Peyer's patch (tissue), 4 donors: ENCODE results near the gene PTPN4. TPM values are rescaled to one million over a fixed set of nuclear protein-coding genes. Genes with fewer than 3 reads are reported as not detected.

Experiments
- DNase-seq, 3 donors: peaks; one replicate each; pipeline ENCODE4 v3.0.0-alpha.2; 2017 to 2019
- H3K27ac ChIP-seq, 4 donors: fragments of 200-600 bp; sonication (generic); one replicate each; pipeline ENCODE4 v1.5.1; 2016 to 2019
- H3K27me3 ChIP-seq, 2 donors: fragments of 200-600 bp; sonication (generic); one replicate each; pipeline ENCODE4 v1.5.1; 2019
- H3K36me3 ChIP-seq, 3 donors: fragments of 200-600 bp; sonication (generic); one replicate each; pipeline ENCODE4 v1.5.1; 2016 to 2019
- H3K4me1 ChIP-seq, 4 donors: fragments of 200-600 bp; sonication (generic); one replicate each; pipeline ENCODE4 v1.5.1; 2016 to 2019
- H3K4me3 ChIP-seq, 4 donors: fragments of 200-600 bp; sonication (generic); 1 replicate in 3 of 4; 2 replicates in 1 of 4; pipeline ENCODE4 v1.5.1; 2016 to 2019; ENCODE audit warnings: mild to moderate bottlenecking in 1 of 4
- H3K9me3 ChIP-seq, 4 donors: fragments of 200-600 bp; sonication (generic); one replicate each; pipeline ENCODE4 v1.5.1; 2016 to 2019; ENCODE audit warnings: mild to moderate bottlenecking in 1 of 4
- POLR2A ChIP-seq, 2 donors: fragments of 450-650 bp; IDR thresholded peaks; one replicate each; pipeline ENCODE4 v1.5.1; 2017; ENCODE audit warnings: antibody characterized with exemption in 2 of 2, mild to moderate bottlenecking in 2 of 2, moderate library complexity in 2 of 2
- total RNA-seq, 4 donors: library from RNA; depleted of rRNA; stranded (reverse); fragments of >200 nt; gene quantifications; one replicate each; pipeline ENCODE4 v1.1.0, GENCODE V29; 2016
- TF ChIP-seq, protein P1 (sequence below), 6 experiments: fragments of 450-650 bp in 4 of 6; fragments of 200-600 bp in 2 of 6; sonication (generic) in 1 of 6; IDR thresholded peaks; one replicate each; pipeline ENCODE4 v1.5.1; 2017 to 2019; ENCODE audit warnings: antibody characterized with exemption in 6 of 6, mild to moderate bottlenecking in 3 of 6, moderate library complexity in 1 of 6

The PTPN4 gene
- total RNA-seq, 4 donors from 2014 or later: 33.1 to 86.6 (median 43.5) TPM

DNA sequence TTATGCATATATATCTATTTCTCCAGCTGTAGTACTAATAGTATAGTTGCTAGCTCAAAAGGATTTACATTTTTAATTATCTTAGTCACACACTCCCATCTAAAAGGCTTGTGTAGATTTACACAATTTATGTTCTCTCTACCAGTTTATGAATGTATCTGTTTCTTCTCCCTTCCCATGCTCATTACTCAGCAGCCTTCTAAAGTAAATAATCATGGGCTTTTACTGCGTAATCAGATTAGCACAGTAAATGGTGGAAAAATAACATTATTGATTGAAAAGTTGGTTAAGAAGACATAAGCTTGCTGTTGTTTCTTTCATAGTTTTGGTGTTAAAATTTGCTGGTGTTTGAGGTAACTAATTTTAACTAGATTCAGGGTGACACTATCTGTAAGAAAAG, 81.8 kb downstream of the PTPN4 start:
- Histone ChIP-seq H3K27me3 (no peaks in the 10 kb centered on the region), H3K4me3 (no peak overlapping the region), H3K36me3 (no peaks in the 10 kb centered on the region), H3K27ac (no peak overlapping the region), H3K9me3 (no peaks in the 10 kb centered on the region), H3K4me1 (no peaks in the 10 kb centered on the region)
- no peak for DNase-seq
- no peak for TF ChIP-seq POLR2A (IDR thresholded peaks at IDR 0.05)
- TF ChIP-seq, protein P1, sequence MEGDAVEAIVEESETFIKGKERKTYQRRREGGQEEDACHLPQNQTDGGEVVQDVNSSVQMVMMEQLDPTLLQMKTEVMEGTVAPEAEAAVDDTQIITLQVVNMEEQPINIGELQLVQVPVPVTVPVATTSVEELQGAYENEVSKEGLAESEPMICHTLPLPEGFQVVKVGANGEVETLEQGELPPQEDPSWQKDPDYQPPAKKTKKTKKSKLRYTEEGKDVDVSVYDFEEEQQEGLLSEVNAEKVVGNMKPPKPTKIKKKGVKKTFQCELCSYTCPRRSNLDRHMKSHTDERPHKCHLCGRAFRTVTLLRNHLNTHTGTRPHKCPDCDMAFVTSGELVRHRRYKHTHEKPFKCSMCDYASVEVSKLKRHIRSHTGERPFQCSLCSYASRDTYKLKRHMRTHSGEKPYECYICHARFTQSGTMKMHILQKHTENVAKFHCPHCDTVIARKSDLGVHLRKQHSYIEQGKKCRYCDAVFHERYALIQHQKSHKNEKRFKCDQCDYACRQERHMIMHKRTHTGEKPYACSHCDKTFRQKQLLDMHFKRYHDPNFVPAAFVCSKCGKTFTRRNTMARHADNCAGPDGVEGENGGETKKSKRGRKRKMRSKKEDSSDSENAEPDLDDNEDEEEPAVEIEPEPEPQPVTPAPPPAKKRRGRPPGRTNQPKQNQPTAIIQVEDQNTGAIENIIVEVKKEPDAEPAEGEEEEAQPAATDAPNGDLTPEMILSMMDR (IDR thresholded peaks at IDR 0.05): no peak

DNA sequence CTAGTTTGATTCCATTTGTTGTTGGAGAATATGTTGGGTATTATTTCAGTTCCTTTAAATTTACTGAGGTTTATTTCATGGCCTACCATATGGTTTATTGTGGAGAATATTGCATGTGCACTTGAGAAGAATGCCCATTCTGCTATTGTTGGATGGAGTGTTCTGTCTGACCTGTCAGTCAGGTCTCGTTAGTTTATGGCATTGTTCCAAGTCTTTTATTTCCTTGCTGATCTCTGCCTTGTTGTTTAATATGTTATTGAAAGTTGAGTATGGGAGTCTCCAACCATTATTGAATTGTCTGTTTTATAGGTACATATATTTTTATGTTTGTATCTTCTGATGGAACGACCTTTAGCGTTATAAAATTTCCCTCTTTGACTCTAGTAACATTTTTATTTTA, 86.3 kb downstream of the PTPN4 start:
- no peaks in the 10 kb centered on the region for H3K4me1 ChIP-seq
- no peak overlapping the region for H3K4me3 ChIP-seq
- DNase-seq: no peak
- no peaks in the 10 kb centered on the region for H3K36me3 ChIP-seq
- no peaks in the 10 kb centered on the region for H3K27me3 ChIP-seq
- no peaks in the 10 kb centered on the region for H3K9me3 ChIP-seq
- no peak overlapping the region for H3K27ac ChIP-seq
- no peak for TF ChIP-seq POLR2A (IDR thresholded peaks at IDR 0.05)
- TF ChIP-seq, protein P1 (IDR thresholded peaks at IDR 0.05): no peak

DNA sequence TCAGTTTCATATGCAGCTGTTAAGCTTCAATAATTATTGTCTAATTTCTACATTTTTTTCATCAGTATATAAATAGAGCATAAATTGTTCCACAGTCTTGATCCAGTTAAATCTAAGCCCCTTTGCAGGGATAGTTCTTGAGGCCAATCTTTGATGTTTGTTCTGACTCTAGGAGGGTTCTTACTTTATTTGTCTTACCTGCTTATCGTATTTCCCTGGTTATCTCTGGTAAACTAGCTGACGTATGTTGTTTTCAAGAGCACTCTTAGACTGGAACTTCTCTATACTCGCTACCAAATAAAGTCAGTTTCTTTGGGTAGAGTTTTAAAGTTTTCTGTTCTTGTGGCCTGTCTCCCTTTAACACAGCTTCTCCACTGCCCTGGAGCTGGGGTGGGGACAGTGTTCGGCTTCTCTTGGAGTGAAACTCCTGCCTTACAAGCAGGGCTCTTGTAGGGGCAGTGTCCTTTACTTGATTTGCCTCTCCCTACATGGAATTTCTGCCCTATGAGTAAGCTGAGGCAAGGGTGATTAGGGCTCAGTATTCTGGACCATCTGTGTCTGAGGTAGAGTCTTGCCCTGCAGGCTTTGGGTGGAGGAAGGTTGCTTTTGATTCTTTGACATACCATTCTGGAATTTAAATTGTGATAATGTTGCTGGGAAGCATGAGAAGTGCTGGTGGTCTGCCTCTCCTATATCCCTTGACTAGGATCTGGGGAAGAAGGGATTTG, 90.3 kb downstream of the PTPN4 start:
- H3K4me1 ChIP-seq: no peaks in the 10 kb centered on the region
- H3K27ac ChIP-seq: no peak overlapping the region
- H3K4me3 ChIP-seq: no peak overlapping the region
- H3K9me3 ChIP-seq: peaks cover 0 to 15% (median 0%) of the 10 kb centered on the region in 4 donors
- no peaks in the 10 kb centered on the region for H3K36me3 ChIP-seq
- DNase-seq: no peak
- no peaks in the 10 kb centered on the region for H3K27me3 ChIP-seq
- TF ChIP-seq, protein P1 (IDR thresholded peaks at IDR 0.05): no peak
- no peak for TF ChIP-seq POLR2A (IDR thresholded peaks at IDR 0.05)

DNA sequence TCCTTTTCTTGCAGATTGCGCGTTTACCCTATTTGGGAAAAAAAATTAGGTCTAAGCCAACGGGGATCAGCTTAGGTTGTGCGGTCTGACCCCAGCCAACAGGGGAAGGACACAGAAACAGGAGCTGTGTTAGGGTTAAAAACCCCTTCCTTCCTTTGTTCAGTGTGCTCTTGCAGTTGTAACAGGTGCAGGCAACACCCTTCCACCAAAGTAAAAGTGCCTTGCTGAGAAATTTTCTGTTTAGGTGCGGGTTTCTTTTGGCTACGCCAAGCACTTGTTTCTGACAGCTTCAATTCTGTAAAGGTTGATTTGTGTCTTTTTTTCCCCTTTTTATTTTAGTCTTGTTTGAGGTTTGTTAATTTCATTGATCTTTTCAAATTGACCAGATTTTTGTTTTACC, 92.5 kb downstream of the PTPN4 start:
- H3K36me3 ChIP-seq: no peaks in the 10 kb centered on the region
- peaks cover 0 to 15% (median 0%) of the 10 kb centered on the region in 4 donors for H3K9me3 ChIP-seq
- H3K27me3 ChIP-seq: no peaks in the 10 kb centered on the region
- no peak overlapping the region for H3K27ac ChIP-seq
- no peak for DNase-seq
- TF ChIP-seq, protein P1 (IDR thresholded peaks at IDR 0.05): no peak
- TF ChIP-seq POLR2A (IDR thresholded peaks at IDR 0.05): no peak
- H3K4me1 ChIP-seq: no peaks in the 10 kb centered on the region
- no peak overlapping the region for H3K4me3 ChIP-seq

DNA sequence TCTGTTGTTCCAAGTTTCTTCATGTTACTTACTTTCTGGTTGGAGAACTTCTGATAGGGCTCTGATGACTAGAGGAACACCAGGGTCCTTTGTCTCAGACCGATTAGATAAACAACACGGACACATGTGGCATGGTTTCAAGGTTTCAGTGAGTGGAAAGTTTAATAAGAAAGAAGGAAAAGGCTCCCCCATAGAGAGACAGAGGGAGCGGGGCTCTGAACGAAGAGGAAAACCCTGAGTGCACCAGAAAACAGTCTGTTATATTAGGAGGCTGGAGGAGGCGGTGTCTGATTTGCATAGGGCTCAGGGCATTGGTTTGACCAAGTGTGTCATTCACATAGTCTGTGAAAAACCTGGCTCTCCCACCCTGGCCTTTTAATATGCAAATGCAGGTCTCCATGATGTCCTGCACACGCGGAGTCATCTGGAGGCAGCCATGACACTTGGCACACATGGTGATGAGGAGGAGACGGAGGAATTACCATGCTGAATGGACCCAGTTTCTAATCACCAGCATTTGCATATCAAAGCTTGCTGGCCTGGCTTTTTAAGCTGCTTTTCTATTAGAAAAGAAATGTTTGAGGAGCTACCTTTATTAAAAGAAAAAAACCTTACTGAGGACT, 94.2 kb downstream of the PTPN4 start:
- Histone ChIP-seq H3K36me3 (no peaks in the 10 kb centered on the region), H3K27me3 (no peaks in the 10 kb centered on the region), H3K4me3 (no peak overlapping the region), H3K4me1 (no peaks in the 10 kb centered on the region), H3K9me3 (peaks cover 0 to 15% (median 0%) of the 10 kb centered on the region in 4 donors), H3K27ac (no peak overlapping the region)
- no peak for TF ChIP-seq POLR2A (IDR thresholded peaks at IDR 0.05)
- TF ChIP-seq, protein P1 (IDR thresholded peaks at IDR 0.05): no peak
- no peak for DNase-seq
